Activated naive CD8-positive, alpha-beta T cell (primary cell): ENCODE results near the gene ESPNL.
"Not testable (repeated sequence)": the region's sequence is repeated elsewhere in the genome, so short reads cannot be mapped to it uniquely, and the experiment has no call there.

Source experiments
- H3K27ac Mint-ChIP-seq: one replicate; pipeline ENCODE4 v1.8.0; 2021; ENCODE audit warnings: mixed read lengths
- H3K27me3 Mint-ChIP-seq: one replicate; pipeline ENCODE4 v1.8.0; 2021; ENCODE audit warnings: mixed read lengths
- H3K36me3 Mint-ChIP-seq: one replicate; pipeline ENCODE4 v1.8.0; 2021; ENCODE audit warnings: mixed read lengths
- H3K4me1 Mint-ChIP-seq: one replicate; pipeline ENCODE4 v1.8.0; 2021; ENCODE audit warnings: low read depth, mixed read lengths
- H3K4me3 Mint-ChIP-seq: one replicate; pipeline ENCODE4 v1.8.0; 2021; ENCODE audit warnings: mild to moderate bottlenecking, mixed read lengths
- H3K9me3 Mint-ChIP-seq: one replicate; pipeline ENCODE4 v1.8.0; 2021; ENCODE audit warnings: low read depth, mixed read lengths

The ESPNL gene

GRCh38 chr2:238066218-238066617, 33.9 kb upstream of the ESPNL start:
- Mint-ChIP-seq H3K27me3 (no peaks in the 10 kb centered on the region), H3K9me3 (peaks cover 9% of the 10 kb centered on the region), H3K36me3 (peaks cover 30% of the 10 kb centered on the region), H3K4me1 (peaks cover 63% of the 10 kb centered on the region), H3K27ac (peak overlapping the region; percentile 86), H3K4me3 (peak overlapping the region; percentile 42)

GRCh38 chr2:238066718-238067117, 33.4 kb upstream of the ESPNL start:
- H3K27ac Mint-ChIP-seq = peak overlapping the region; percentile 86
- peak overlapping the region; percentile 42 for H3K4me3 Mint-ChIP-seq
- peaks cover 60% of the 10 kb centered on the region for H3K4me1 Mint-ChIP-seq
- H3K27me3 Mint-ChIP-seq, H3K9me3 Mint-ChIP-seq: not testable (repeated sequence)
- H3K36me3 Mint-ChIP-seq = peaks cover 32% of the 10 kb centered on the region

- H3K4me1 Mint-ChIP-seq = peaks cover 61% of the 10 kb centered on the region
- H3K27me3 Mint-ChIP-seq = no peaks in the 10 kb centered on the region
- peaks cover 42% of the 10 kb centered on the region for H3K36me3 Mint-ChIP-seq
- peak overlapping the region; percentile 67 for H3K27ac Mint-ChIP-seq
- H3K9me3 Mint-ChIP-seq = peaks cover 17% of the 10 kb centered on the region
- H3K4me3 Mint-ChIP-seq = peak overlapping the region; percentile 58
Observed at GRCh38 chr2:238067939-238068338, 32.2 kb upstream of the ESPNL start.

- H3K4me3 Mint-ChIP-seq = peak overlapping the region; percentile 79
- H3K27me3 Mint-ChIP-seq = no peaks in the 10 kb centered on the region
- peaks cover 47% of the 10 kb centered on the region for H3K36me3 Mint-ChIP-seq
- H3K4me1 Mint-ChIP-seq = peaks cover 53% of the 10 kb centered on the region
- peaks cover 18% of the 10 kb centered on the region for H3K9me3 Mint-ChIP-seq
- H3K27ac Mint-ChIP-seq = peak overlapping the region; percentile 64
Observed at GRCh38 chr2:238069021-238069709, 31.0 kb upstream of the ESPNL start.

- Mint-ChIP-seq H3K4me3 (peak overlapping the region; percentile 79), H3K27me3 (no peaks in the 10 kb centered on the region), H3K9me3 (peaks cover 18% of the 10 kb centered on the region), H3K36me3 (peaks cover 50% of the 10 kb centered on the region), H3K27ac (peak overlapping the region; percentile 54), H3K4me1 (peaks cover 53% of the 10 kb centered on the region)
Observed at GRCh38 chr2:238069877-238070276, 30.3 kb upstream of the ESPNL start.

GRCh38 chr2:238075397-238075796, 24.7 kb upstream of the ESPNL start:
- H3K27me3 Mint-ChIP-seq = no peaks in the 10 kb centered on the region
- H3K4me3 Mint-ChIP-seq = no peak overlapping the region
- H3K36me3 Mint-ChIP-seq = peaks cover 50% of the 10 kb centered on the region
- H3K4me1 Mint-ChIP-seq = peaks cover 21% of the 10 kb centered on the region
- no peak overlapping the region for H3K27ac Mint-ChIP-seq
- H3K9me3 Mint-ChIP-seq = peaks cover 9% of the 10 kb centered on the region

- Mint-ChIP-seq H3K27ac (no peak overlapping the region), H3K4me3 (no peak overlapping the region), H3K27me3 (no peaks in the 10 kb centered on the region), H3K4me1 (peaks cover 13% of the 10 kb centered on the region), H3K9me3 (peaks cover 6% of the 10 kb centered on the region), H3K36me3 (peaks cover 50% of the 10 kb centered on the region)
Observed at GRCh38 chr2:238077292-238077691, 22.8 kb upstream of the ESPNL start.

- Mint-ChIP-seq H3K4me3 (no peak overlapping the region), H3K4me1 (peaks cover 7% of the 10 kb centered on the region), H3K27ac (no peak overlapping the region), H3K27me3 (no peaks in the 10 kb centered on the region), H3K9me3 (no peaks in the 10 kb centered on the region), H3K36me3 (peaks cover 35% of the 10 kb centered on the region)
Observed at GRCh38 chr2:238079874-238080327, 20.2 kb upstream of the ESPNL start.

- Mint-ChIP-seq H3K27ac (no peak overlapping the region), H3K36me3 (peaks cover 33% of the 10 kb centered on the region)
Observed at GRCh38 chr2:238080518-238080917, 19.6 kb upstream of the ESPNL start.

GRCh38 chr2:238081150-238081549, 19.0 kb upstream of the ESPNL start:
- Mint-ChIP-seq H3K27me3 (no peaks in the 10 kb centered on the region), H3K9me3 (no peaks in the 10 kb centered on the region), H3K4me3 (no peak overlapping the region), H3K36me3 (peaks cover 33% of the 10 kb centered on the region), H3K4me1 (peaks cover 3% of the 10 kb centered on the region), H3K27ac (no peak overlapping the region)

More at GRCh38 chr2:238080518-238080917, 19.6 kb upstream of the ESPNL start:
- Mint-ChIP-seq H3K27me3 (no peaks in the 10 kb centered on the region), H3K4me1 (peaks cover 3% of the 10 kb centered on the region), H3K9me3 (no peaks in the 10 kb centered on the region), H3K4me3 (no peak overlapping the region)

- H3K27ac Mint-ChIP-seq = no peak overlapping the region
- H3K4me1 Mint-ChIP-seq = peaks cover 3% of the 10 kb centered on the region
- no peak overlapping the region for H3K4me3 Mint-ChIP-seq
- no peaks in the 10 kb centered on the region for H3K9me3 Mint-ChIP-seq
- peaks cover 33% of the 10 kb centered on the region for H3K36me3 Mint-ChIP-seq
- no peaks in the 10 kb centered on the region for H3K27me3 Mint-ChIP-seq
Observed at GRCh38 chr2:238081561-238081960, 18.6 kb upstream of the ESPNL start.

GRCh38 chr2:238082151-238082550, 18.0 kb upstream of the ESPNL start:
- Mint-ChIP-seq H3K9me3 (no peaks in the 10 kb centered on the region), H3K4me3 (no peak overlapping the region), H3K4me1 (no peaks in the 10 kb centered on the region), H3K36me3 (peaks cover 32% of the 10 kb centered on the region), H3K27me3 (no peaks in the 10 kb centered on the region), H3K27ac (no peak overlapping the region)

GRCh38 chr2:238082827-238083226, 17.3 kb upstream of the ESPNL start:
- peaks cover 31% of the 10 kb centered on the region for H3K36me3 Mint-ChIP-seq
- no peaks in the 10 kb centered on the region for H3K9me3 Mint-ChIP-seq
- H3K27ac Mint-ChIP-seq = no peak overlapping the region
- no peaks in the 10 kb centered on the region for H3K4me1 Mint-ChIP-seq
- H3K27me3 Mint-ChIP-seq = no peaks in the 10 kb centered on the region
- no peak overlapping the region for H3K4me3 Mint-ChIP-seq

- Mint-ChIP-seq H3K9me3 (no peaks in the 10 kb centered on the region), H3K36me3 (peaks cover 29% of the 10 kb centered on the region), H3K4me3 (no peak overlapping the region)
Observed at GRCh38 chr2:238083919-238084318, 16.2 kb upstream of the ESPNL start.

GRCh38 chr2:238084761-238085160, 15.4 kb upstream of the ESPNL start:
- no peaks in the 10 kb centered on the region for H3K9me3 Mint-ChIP-seq
- no peaks in the 10 kb centered on the region for H3K4me1 Mint-ChIP-seq
- H3K27me3 Mint-ChIP-seq = no peaks in the 10 kb centered on the region
- no peak overlapping the region for H3K4me3 Mint-ChIP-seq
- no peak overlapping the region for H3K27ac Mint-ChIP-seq
- peaks cover 30% of the 10 kb centered on the region for H3K36me3 Mint-ChIP-seq

More at GRCh38 chr2:238083919-238084318, 16.2 kb upstream of the ESPNL start:
- Mint-ChIP-seq H3K4me1 (no peaks in the 10 kb centered on the region), H3K27me3 (no peaks in the 10 kb centered on the region), H3K27ac (no peak overlapping the region)

- no peaks in the 10 kb centered on the region for H3K4me1 Mint-ChIP-seq
- H3K27ac Mint-ChIP-seq = no peak overlapping the region
- peaks cover 24% of the 10 kb centered on the region for H3K36me3 Mint-ChIP-seq
- no peaks in the 10 kb centered on the region for H3K9me3 Mint-ChIP-seq
- no peaks in the 10 kb centered on the region for H3K27me3 Mint-ChIP-seq
- H3K4me3 Mint-ChIP-seq = no peak overlapping the region
Observed at GRCh38 chr2:238085899-238086298, 14.2 kb upstream of the ESPNL start.
